NCI-H1694 treated with DMSO at 0.1 percent for 48 hours (cell line): ENCODE results near the gene HIGD2A.

Source experiments
- DNase-seq: peaks from one replicate; lab custom pipeline; 2025; lab: John Stamatoyannopoulos, UW

The HIGD2A gene

DNA sequence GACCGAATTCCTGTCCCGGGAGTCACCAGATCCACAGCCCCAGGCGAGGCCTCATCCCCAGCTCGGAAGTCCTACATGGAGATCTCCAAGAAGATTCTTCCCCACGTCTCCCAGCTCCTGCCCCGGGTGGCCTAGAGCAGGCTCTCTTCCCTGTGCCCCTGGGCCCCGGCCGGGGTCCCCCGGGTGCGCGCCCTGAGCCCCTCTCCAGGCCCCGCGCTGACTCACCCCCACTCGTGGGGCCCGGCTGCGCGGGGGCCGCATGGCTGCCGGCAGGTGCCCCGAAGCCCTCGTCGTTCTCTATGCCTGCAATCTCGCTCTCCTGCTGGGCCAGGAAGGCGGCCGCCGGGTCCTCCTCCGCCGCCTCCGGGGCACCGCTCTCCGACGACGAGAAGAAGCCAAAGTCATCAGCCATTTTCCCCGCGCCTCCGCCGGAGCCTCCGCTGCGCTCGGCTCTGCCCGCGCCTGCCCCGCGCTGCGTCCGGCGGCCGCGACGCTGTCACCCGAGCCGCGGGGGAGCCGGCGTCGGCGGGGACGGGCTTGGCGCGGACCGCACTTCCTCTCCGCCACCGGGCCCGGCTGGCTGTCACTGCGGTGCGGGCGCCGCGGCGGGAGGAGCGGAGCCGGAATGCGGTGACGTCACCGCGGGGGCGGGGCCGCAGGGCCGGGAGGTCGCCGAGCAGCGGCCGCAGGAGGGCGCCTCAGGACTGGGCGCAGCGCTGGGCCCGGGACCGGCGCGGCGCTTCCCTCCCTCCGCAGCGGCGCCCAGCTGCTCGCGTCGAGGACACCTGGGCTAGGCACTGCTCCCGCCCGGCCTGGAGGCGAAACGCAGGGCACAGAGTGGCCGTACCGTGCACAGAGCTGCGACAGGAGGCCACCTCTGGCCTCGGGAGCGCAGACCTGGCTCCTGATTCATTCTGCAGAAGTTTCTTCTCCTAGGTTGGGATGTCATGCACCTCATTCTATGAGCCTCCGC, 27.7 kb downstream of the HIGD2A start, which contains the start of gene CLTB:
CLTB (minus strand) TSS at position 588 of the 973 bp plus-strand sequence; CDS start at position 412, 176 bp downstream.
- peak; percentile 48 for DNase-seq

DNA sequence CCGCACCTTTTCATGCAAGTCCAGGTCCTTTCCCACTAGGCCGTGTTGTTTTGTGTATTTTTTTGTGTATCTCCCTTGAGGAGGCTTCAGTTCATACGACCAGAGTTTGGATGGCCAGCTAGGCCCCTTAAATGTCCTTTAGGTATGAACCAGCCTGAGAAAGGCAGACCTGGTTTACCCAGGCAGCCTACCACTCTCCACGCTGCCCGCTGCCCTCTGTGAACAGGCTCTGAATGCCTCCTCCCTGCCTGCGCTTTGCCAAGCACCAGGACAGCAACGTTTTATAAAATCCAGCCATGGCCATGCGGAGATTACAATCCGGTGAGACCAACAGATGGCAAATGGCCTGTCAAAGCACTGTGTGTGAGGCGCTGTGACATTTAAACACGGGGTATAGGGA, 28.4 kb downstream of the HIGD2A start:
- no peak for DNase-seq

DNA sequence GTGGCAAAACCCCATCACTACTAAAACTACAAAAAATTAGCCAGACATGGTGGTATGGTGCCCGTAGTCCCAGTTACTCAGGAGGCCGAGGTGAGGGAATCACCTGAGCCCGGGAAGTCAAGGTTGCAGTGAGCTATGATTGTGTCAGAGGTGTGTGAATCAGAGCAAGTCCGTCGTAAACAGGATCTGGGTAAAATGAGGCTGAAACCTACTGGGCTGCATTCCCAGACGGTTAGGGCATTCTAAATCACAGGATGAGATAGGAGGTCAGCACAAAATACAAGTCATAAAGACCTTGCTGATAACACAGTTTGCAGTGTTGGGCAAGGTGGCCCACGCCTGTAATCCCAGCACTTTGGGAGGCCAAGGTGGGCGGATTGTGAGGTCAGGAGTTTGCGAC, 29.7 kb downstream of the HIGD2A start:
- DNase-seq, result no peak

DNA sequence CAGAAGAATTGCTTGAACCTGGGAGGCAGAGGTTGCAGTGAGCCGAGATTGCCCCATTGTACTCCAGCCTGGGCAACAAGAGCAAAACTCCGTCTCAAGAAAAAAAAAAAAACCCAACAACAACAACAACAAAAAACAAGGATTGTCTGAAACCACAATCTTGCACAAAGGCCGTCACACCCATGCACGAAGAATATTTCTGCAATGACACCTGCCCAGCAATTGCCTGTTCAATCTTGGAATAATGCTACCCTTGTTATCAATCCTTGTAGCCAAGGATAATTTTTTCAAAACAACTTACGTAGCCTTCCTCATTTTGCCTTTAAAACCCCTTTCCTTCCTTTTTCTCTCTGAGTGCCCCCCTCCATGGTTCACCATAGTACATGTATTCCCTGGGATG, 31.5 kb downstream of the HIGD2A start:
- DNase-seq, result no peak

DNA sequence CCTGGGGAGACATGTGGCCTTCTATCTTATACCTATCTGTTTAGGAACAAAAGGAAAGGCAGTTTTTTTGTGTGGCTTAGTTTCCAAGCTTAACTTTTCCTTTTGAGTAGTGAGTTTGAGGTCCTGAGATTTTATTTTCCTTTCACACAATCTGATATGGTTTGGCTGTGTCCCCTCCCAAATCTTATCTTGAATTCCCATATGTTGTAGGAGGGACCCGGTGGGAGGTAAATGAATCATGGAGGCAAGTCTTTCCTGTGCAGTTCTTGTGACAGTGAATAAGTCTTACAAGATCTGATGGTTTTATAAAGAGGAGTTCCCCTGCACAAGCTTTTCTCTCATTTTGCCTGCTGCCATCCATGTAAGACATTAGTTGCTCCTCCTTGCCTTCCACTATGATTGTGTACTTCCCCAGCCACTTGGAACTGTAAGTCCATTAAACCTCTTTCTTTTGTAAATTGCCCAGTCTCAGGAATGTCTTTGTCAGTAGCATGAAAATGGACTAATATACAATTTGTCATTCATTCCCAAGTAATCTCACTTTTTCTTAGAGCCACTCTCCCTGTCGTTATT, 32.5 kb downstream of the HIGD2A start:
- no peak for DNase-seq

DNA sequence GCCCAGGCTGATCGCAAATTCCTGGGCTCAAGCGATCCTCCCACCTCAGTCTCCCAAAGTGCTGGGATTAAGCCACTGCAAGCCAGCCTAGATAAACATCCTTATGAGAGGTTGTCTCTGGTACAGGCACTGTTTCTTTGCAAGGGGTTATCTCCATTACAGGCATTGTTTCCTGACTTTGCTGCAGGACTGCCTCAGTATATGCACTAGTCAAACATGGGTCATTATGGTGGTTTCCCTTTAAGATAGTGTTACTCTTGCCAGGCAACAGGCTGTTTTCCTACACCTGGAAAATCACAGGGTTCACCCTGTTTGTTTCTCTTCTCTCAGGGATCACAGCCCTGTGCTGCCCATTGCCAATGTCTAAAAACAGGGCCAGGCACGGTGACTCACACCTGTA, 35.6 kb downstream of the HIGD2A start:
- DNase-seq, result no peak

DNA sequence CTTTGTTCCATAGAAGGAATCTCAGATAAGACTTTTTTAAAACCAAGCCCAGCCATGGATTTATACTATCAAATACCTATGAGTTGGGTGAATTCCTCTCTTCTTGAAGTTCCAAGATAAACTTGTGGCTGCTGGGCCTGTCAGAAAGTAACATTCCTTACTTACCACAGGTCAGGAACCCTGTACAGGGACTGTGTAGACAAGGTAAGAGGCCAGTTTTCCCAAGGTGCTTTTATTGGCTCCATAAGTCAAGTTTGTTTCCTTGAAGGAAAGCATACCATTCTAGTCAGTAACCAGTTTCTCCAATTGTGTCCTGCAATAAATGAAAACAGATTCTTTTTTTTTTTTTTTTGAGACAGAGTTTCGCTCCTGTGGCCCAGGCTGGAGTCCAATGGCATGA, 36.6 kb downstream of the HIGD2A start:
- DNase-seq, result no peak

DNA sequence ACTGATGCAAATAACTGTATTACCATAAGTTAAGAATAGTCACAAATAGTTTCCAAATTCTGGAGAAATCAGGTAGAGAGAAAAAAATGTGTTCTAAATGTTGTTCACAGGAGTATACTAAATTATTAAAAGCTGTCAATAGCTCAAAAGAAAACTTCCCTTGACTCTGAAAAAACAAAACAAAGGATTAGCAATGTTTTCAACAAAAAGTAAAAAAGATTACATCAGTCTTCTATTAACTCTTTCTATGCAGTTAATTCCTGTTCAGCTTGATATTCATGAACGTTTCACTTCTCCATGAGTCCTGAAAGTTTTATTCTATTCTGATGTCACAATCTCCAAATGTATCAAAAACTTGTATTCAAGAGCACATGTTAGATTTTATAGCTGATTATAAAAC, 37.2 kb downstream of the HIGD2A start:
- DNase-seq, result no peak

DNA sequence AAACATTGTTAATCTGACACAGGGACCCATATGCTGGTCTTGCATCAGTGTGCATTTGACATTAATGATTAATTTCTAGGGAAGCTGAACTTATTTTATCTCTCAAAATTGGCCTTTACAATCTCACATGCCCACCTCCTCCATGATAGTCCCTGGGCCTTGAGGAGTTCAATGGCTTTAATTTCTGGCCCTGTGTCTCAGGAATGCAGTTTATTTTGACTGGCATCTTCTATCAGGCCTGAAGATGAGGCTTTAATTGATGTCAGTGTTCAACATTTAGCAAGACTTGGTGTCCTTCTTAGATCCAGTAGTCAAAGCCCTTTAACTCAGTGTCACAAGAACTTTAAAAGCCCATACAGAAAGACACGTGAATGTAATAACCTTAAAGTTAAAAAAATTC, 38.3 kb downstream of the HIGD2A start:
- no peak for DNase-seq

DNA sequence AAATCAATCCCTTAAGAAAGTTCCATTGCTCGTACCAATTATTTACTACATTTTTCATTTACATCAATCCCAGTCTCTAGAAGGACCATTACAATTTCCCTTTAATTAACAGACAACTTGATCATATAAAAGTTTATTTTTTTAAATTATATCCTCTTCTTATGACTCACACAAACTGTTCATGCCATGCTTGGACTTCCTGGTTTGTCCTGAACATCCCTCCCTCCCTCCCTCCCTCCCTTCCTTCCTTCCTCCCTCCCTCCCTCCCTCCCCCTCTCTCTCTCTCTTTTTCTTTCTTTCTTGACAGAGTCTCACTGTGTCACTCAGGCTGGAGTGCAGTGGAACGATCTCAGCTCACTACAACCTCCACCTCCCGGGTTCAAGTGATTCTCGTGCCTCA, 39.4 kb downstream of the HIGD2A start:
- no peak for DNase-seq

DNA sequence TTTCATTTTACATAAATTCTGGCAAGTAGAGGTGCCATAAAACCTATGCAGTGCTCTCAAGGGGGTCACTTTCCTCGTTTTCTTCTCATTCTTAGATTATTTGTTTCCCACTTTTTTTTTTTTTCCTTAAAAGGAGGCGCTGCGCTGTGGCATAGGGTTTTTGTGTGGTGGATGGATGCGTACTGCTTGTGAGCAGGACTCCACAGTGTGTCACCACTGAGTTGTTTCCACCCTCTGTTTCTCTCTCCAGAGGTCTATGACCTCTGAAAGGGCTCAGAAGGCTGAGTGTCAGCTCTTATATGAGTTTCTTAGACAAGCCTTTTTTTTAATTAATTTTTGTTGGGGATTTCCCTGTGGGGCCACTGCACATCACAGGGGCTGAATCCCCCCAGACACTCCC, 41.4 kb downstream of the HIGD2A start:
- DNase-seq, result no peak

DNA sequence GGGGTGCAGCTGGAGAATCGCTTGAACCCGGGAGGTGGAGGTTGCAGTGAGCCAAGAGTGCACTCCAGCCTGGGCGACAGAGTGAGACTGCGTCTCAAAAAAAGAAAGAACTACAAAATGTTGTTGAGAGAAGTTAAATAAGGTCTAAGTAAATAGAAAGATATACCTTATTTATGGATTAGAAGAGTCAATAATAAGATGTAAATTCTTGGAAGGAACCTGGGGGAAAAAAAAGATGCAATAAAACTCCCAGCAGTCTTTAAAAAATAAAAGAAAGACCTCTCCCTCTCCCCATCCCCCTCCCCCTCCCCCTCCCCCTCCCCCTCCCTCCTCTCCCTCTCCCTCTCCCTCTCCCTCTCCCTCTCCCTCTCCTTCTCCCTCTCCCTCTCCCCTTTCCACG, 44.2 kb downstream of the HIGD2A start:
- DNase-seq, result no peak

DNA sequence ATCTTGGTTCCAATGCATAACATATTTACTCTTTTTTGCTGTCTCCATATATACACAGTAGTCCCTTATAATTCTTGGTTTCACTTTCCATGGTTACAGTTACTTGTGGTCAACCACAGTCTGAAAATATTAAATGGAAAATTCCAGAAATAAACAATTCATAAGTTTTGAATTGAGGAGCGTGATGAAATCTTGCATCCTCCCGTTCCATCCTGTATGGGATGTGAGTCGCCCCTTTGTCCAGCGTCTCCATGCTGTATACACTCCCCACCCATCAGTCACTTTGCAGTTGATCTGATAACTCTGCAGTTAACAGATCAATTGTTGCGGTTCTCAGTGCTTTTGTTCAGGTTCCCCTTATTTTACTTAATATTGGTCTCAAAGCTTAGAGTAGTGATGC, 48.1 kb downstream of the HIGD2A start:
- no peak for DNase-seq

DNA sequence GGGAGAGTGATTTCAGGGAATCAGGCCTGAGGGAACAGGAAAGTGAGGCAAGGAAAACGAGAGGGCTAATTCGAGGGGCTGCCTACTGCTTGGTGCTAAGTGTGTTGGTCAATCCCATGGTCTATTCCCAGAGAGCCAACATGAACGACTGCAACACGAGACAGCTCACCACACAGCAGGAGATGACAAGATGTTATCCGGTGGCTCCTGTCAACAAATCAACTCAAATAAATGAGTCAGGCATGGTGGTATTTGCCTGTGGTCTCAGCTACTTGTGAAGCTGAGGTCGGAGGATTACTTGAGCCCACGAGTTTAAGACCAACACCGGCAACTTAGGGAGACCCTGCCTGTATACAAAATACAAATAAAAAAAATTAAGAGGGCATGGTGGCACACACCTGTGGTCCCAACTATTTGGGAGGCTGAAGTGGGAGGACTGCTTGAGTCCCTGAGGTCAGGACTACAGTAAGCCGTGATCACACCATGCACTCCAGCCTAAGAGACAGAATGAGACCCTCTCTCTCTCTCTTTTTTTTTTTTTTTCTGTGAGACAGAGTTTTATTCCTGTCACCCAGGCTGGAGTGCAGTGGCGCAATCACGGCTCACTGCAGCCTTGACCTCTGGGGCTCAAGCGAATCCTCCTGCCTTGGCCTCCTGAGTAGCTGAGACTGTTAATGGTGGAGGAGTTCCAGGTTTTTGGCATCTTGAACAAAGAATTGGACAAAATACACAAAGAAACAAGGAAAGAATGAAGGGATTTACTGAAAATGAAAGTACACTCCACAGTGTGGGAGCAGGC, 50.6 kb downstream of the HIGD2A start:
- DNase-seq, result no peak
